H9 (cell line): ENCODE results near the gene MMP10. TPM values are rescaled to one million over a fixed set of nuclear protein-coding genes. Genes with fewer than 3 reads are reported as not detected.

Experiments used
- DNase-seq: peaks from one replicate; pipeline ENCODE4 v3.0.0-alpha.2; 2017
- H2AFZ ChIP-seq: one replicate; pipeline ENCODE4 v1.6.1; 2013; ENCODE audit warnings: mild to moderate bottlenecking, low read length, control low read depth, moderate library complexity
- H2AK5ac ChIP-seq: 2 replicates; pipeline ENCODE4 v1.6.1; 2013; ENCODE audit warnings: low read length, control low read depth, mixed read lengths; ENCODE audit not compliant: insufficient read length
- H2BK120ac ChIP-seq: one replicate; pipeline ENCODE4 v1.6.1; 2013; ENCODE audit warnings: low read depth, mild to moderate bottlenecking, low read length, control low read depth, inconsistent platforms; ENCODE audit not compliant: poor library complexity, severe bottlenecking
- H2BK12ac ChIP-seq: 2 replicates; pipeline ENCODE4 v1.6.1; 2013; ENCODE audit warnings: low read length, control low read depth, mixed read lengths, low read depth; ENCODE audit not compliant: insufficient read length
- H2BK15ac ChIP-seq: 2 replicates; pipeline ENCODE4 v1.6.1; 2013; ENCODE audit warnings: low read depth, low read length, control low read depth
- H2BK20ac ChIP-seq: one replicate; pipeline ENCODE4 v1.6.1; 2013; ENCODE audit warnings: low read depth, mild to moderate bottlenecking, low read length, control low read depth, inconsistent platforms; ENCODE audit not compliant: poor library complexity, severe bottlenecking
- H2BK5ac ChIP-seq: 2 replicates; pipeline ENCODE4 v1.6.1; 2013; ENCODE audit warnings: low read length, control low read depth, mixed read lengths; ENCODE audit not compliant: insufficient read length
- H3K14ac ChIP-seq: 2 replicates; pipeline ENCODE4 v1.6.1; 2013; ENCODE audit warnings: low read length, control low read depth; ENCODE audit not compliant: insufficient read depth
- H3K18ac ChIP-seq: 2 replicates; pipeline ENCODE4 v1.6.1; 2013; ENCODE audit warnings: low read depth, mild to moderate bottlenecking, mixed read lengths, low read length, control low read depth; ENCODE audit not compliant: insufficient read length
- H3K23ac ChIP-seq: 2 replicates; pipeline ENCODE4 v1.6.1; 2013; ENCODE audit warnings: low read length, control low read depth, mixed read lengths, low read depth; ENCODE audit not compliant: insufficient read length
- H3K23me2 ChIP-seq: 2 replicates; pipeline ENCODE4 v1.6.1; 2013; ENCODE audit warnings: low read depth, mild to moderate bottlenecking, mixed read lengths, low read length, control low read depth; ENCODE audit not compliant: insufficient read length, poor library complexity, severe bottlenecking
- H3K27ac ChIP-seq: 2 replicates; pipeline ENCODE4 v1.5.1; 2013; ENCODE audit warnings: low read length, control low read depth, mixed read lengths, low read depth; ENCODE audit not compliant: insufficient read length
- H3K27me3 ChIP-seq: 2 replicates; pipeline ENCODE4 v1.6.1; 2013; ENCODE audit warnings: low read length, control low read depth, inconsistent platforms; ENCODE audit not compliant: insufficient read depth
- H3K4ac ChIP-seq: 2 replicates; pipeline ENCODE4 v1.6.1; 2013; ENCODE audit warnings: low read depth, mild to moderate bottlenecking, control low read depth, inconsistent platforms, low read length, moderate library complexity
- H3K4me1 ChIP-seq: 2 replicates; pipeline ENCODE4 v1.6.1; 2013; ENCODE audit warnings: low read length, control low read depth, inconsistent platforms; ENCODE audit not compliant: insufficient read depth
- H3K4me2 ChIP-seq: 2 replicates; pipeline ENCODE4 v1.6.1; 2013; ENCODE audit warnings: low read length, control low read depth, mixed read lengths; ENCODE audit not compliant: insufficient read length, insufficient read depth
- H3K56ac ChIP-seq: 2 replicates; pipeline ENCODE4 v1.6.1; 2013; ENCODE audit warnings: low read depth, mild to moderate bottlenecking, mixed read lengths, low read length, control low read depth; ENCODE audit not compliant: insufficient read length
- H3K79me1 ChIP-seq: 2 replicates; pipeline ENCODE4 v1.6.1; 2013; ENCODE audit warnings: low read depth, mild to moderate bottlenecking, moderate library complexity, low read length, control low read depth, inconsistent platforms; ENCODE audit not compliant: insufficient read depth, poor library complexity, severe bottlenecking
- H3K79me2 ChIP-seq: 2 replicates; pipeline ENCODE4 v1.6.1; 2013; ENCODE audit warnings: low read length, control low read depth, inconsistent platforms; ENCODE audit not compliant: insufficient read depth
- H3K9ac ChIP-seq: 2 replicates; pipeline ENCODE4 v1.6.1; 2013; ENCODE audit warnings: low read length, control low read depth, mixed read lengths; ENCODE audit not compliant: insufficient read length; ENCODE audit errors: extremely low read depth
- H3K9me3 ChIP-seq: one replicate; pipeline ENCODE4 v1.6.1; 2013; ENCODE audit warnings: low read depth, low read length, inconsistent platforms; ENCODE audit not compliant: control insufficient read depth
- H3T11ph ChIP-seq: one replicate; pipeline ENCODE4 v1.6.1; 2013; ENCODE audit warnings: mild to moderate bottlenecking, low read length, control low read depth, inconsistent platforms
- H4K20me1 ChIP-seq: one replicate; pipeline ENCODE4 v1.6.1; 2013; ENCODE audit not compliant: control insufficient read depth, insufficient read length, insufficient read depth
- H4K5ac ChIP-seq: 2 replicates; pipeline ENCODE4 v1.6.1; 2013; ENCODE audit warnings: low read depth, mild to moderate bottlenecking, mixed read lengths, low read length, control low read depth; ENCODE audit not compliant: insufficient read length
- H4K8ac ChIP-seq: replicated peaks from 2 replicates; pipeline ENCODE4 v1.6.1; 2013; ENCODE audit warnings: low read length, control low read depth, mixed read lengths, low read depth; ENCODE audit not compliant: insufficient read length
- H4K91ac ChIP-seq: 2 replicates; pipeline ENCODE4 v1.6.1; 2013; ENCODE audit warnings: low read depth, mild to moderate bottlenecking, moderate library complexity, mixed read lengths, low read length, control low read depth; ENCODE audit not compliant: insufficient read length
- H3K27ac Mint-ChIP-seq, 3 experiments: 2 replicates in 2 of 3; 3 replicates in 1 of 3; pipeline ENCODE4 v1.8.0; 2020 to 2021; ENCODE audit warnings: mixed read lengths in 3 of 3, mild to moderate bottlenecking in 1 of 3, moderate library complexity in 1 of 3
- H3K27me3 Mint-ChIP-seq: 2 replicates; pipeline ENCODE4 v1.8.0; 2021; ENCODE audit warnings: low read depth, mild to moderate bottlenecking, moderate library complexity, mixed read lengths
- H3K36me3 Mint-ChIP-seq, 3 experiments: 2 replicates in 2 of 3; 3 replicates in 1 of 3; pipeline ENCODE4 v1.8.0; 2020 to 2021; ENCODE audit warnings: low read depth in 3 of 3, mixed read lengths in 3 of 3; ENCODE audit not compliant: insufficient read depth in 1 of 3
- H3K4me1 Mint-ChIP-seq, 2 experiments: 2 replicates each; pipeline ENCODE4 v1.8.0; 2020; ENCODE audit warnings: mixed read lengths in 2 of 2
- H3K4me3 Mint-ChIP-seq, 2 experiments: 2 replicates in 1 of 2; 3 replicates in 1 of 2; pipeline ENCODE4 v1.8.0; 2020 to 2021; ENCODE audit warnings: mild to moderate bottlenecking in 2 of 2, mixed read lengths in 2 of 2, moderate library complexity in 1 of 2
- H3K9me3 Mint-ChIP-seq, 2 experiments: 2 replicates in 1 of 2; 3 replicates in 1 of 2; pipeline ENCODE4 v1.8.0; 2020; ENCODE audit warnings: mild to moderate bottlenecking in 2 of 2, mixed read lengths in 2 of 2, moderate library complexity in 1 of 2
- WGBS: extraction: QIAGEN DNeasy Blood & Tissue Kit; methylation state at CpG from one replicate; pipeline ENCODE4 v1.1.7; 2013; ENCODE audit warnings: missing lambda C conversion rate, low lambda C conversion rate, mixed read lengths; ENCODE audit not compliant: insufficient read length; ENCODE audit errors: extremely low coverage; 5-methylcytosine and 5-hydroxymethylcytosine counted together
- total RNA-seq: library from RNA; stranded (reverse); gene quantifications from 2 replicates; pipeline ENCODE4 v1.2.1, GENCODE V29; 2021
- TF ChIP-seq, protein P1 (sequence below): fragments of 200-600 bp; sonication (generic); conservative IDR thresholded peaks from 3 replicates; pipeline ENCODE4 v1.8.0; 2021; ENCODE audit warnings: antibody characterized with exemption, mild to moderate bottlenecking

MMP10 gene
- total RNA-seq, 1 experiment from 2014 or later: not detected

DNA sequence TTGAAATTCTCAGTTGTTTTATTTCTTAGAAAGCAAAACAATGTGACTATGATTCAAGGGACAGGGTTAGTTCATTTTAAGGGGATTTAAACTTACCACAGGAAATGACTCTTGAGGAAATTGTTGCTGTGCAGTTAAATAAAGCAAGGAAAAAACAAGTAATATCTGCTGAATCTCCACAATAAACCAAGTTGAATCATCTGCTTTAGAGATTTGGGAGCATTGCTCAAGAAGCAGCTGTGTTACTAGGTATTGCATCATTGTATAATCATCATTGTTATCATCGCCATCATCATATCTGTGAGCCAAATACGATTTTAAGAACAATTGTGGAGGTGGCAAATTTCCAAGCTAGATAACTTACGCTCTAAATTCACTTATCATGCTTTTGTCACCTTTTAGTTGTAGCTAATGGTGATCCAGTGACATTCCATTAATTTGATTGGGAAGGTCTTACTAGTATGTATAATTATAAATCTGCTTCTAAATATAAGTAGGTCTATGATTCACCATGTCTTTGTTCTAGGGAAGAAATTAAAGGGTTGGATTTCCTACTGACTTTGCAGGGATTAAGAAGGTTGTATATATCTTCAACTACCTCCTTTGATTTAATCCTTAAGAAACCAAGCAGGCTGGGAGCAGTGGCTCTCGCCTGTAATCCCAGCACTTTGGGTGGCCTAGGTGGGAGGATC, 19.9 kb downstream of the MMP10 start:
- Histone ChIP-seq H2BK12ac (no peak overlapping the region), H2BK5ac (no peak overlapping the region), H3K14ac (no peak overlapping the region), H3K23ac (no peak overlapping the region), H3T11ph (no peak overlapping the region), H3K79me1 (no peaks in the 10 kb centered on the region), H4K91ac (no peak overlapping the region), H3K23me2 (no peaks in the 10 kb centered on the region), H3K4me1 (peaks cover 4% of the 10 kb centered on the region; the same call in 1 of the 2 replicates), H4K8ac (no peak overlapping the region), H3K56ac (no peak overlapping the region), H3K18ac (no peak overlapping the region), H2BK20ac (no peak overlapping the region), H3K27me3 (no peaks in the 10 kb centered on the region), H2AK5ac (no peak overlapping the region), H3K79me2 (no peaks in the 10 kb centered on the region), H4K20me1 (no peaks in the 10 kb centered on the region), H3K4me2 (no peak overlapping the region), H3K27ac (no peak overlapping the region), H4K5ac (no peak overlapping the region), H2AFZ (no peak overlapping the region), H3K9ac (no peak overlapping the region), H2BK15ac (no peak overlapping the region), H3K9me3 (no peaks in the 10 kb centered on the region), H3K4ac (no peak overlapping the region), H2BK120ac (no peak overlapping the region)
- H3K4me1 Mint-ChIP-seq: peaks cover 5 to 6% of the 10 kb centered on the region in 2 experiments
- DNase-seq: no peak
- no CpG with 5 or more reads among the region's 4 CpGs for WGBS
- no peak overlapping the region for H3K4me3 Mint-ChIP-seq
- H3K36me3 Mint-ChIP-seq: no peaks in the 10 kb centered on the region
- no peaks in the 10 kb centered on the region for H3K9me3 Mint-ChIP-seq
- no peaks in the 10 kb centered on the region; the same call in 1 of the 2 replicates for H3K27me3 Mint-ChIP-seq
- TF ChIP-seq, protein P1, sequence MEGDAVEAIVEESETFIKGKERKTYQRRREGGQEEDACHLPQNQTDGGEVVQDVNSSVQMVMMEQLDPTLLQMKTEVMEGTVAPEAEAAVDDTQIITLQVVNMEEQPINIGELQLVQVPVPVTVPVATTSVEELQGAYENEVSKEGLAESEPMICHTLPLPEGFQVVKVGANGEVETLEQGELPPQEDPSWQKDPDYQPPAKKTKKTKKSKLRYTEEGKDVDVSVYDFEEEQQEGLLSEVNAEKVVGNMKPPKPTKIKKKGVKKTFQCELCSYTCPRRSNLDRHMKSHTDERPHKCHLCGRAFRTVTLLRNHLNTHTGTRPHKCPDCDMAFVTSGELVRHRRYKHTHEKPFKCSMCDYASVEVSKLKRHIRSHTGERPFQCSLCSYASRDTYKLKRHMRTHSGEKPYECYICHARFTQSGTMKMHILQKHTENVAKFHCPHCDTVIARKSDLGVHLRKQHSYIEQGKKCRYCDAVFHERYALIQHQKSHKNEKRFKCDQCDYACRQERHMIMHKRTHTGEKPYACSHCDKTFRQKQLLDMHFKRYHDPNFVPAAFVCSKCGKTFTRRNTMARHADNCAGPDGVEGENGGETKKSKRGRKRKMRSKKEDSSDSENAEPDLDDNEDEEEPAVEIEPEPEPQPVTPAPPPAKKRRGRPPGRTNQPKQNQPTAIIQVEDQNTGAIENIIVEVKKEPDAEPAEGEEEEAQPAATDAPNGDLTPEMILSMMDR: no peak
- no peak overlapping the region for H3K27ac Mint-ChIP-seq
